Measurements from ENCODE around the gene RUBCN. TPM values are rescaled to one million over a fixed set of nuclear protein-coding genes. Genes with fewer than 3 reads are reported as not detected.
"Not testable (repeated sequence)": the region's sequence is repeated elsewhere in the genome, so short reads cannot be mapped to it uniquely, and the experiment has no call there.

RUBCN gene
- total RNA-seq, 1 donor from 2014 or later = 6.7 TPM

GRCh38 chr3:197658706-197659105, 78.0 kb downstream of the RUBCN start:
- not testable (repeated sequence) for DNase-seq (ENCODE audit: low read depth in 2 of 2)

- DNase-seq (ENCODE audit: low read depth in 2 of 2) = not testable (repeated sequence)
Measured at GRCh38 chr3:197657541-197658292, 79.0 kb downstream of the RUBCN start.

- DNase-seq (ENCODE audit: low read depth in 2 of 2) = not testable (repeated sequence)
Measured at GRCh38 chr3:197656960-197657359, 79.7 kb downstream of the RUBCN start.

GRCh38 chr3:197656129-197656528, 80.6 kb downstream of the RUBCN start:
- not testable (repeated sequence) for DNase-seq (ENCODE audit: low read depth in 2 of 2)

- DNase-seq (ENCODE audit: low read depth in 2 of 2) = not testable (repeated sequence)
Measured at GRCh38 chr3:197654998-197655330, 81.7 kb downstream of the RUBCN start.

GRCh38 chr3:197654090-197654997, 82.4 kb downstream of the RUBCN start:
- not testable (repeated sequence) for DNase-seq (ENCODE audit: low read depth in 2 of 2)

GRCh38 chr3:197652860-197653259, 83.8 kb downstream of the RUBCN start:
- not testable (repeated sequence) for DNase-seq (ENCODE audit: low read depth in 2 of 2)

- not testable (repeated sequence) for DNase-seq (ENCODE audit: low read depth in 2 of 2)
Measured at GRCh38 chr3:197647649-197648048, 89.1 kb downstream of the RUBCN start.

- not testable (repeated sequence) for DNase-seq (ENCODE audit: low read depth in 2 of 2)
Measured at GRCh38 chr3:197647191-197647590, 89.5 kb downstream of the RUBCN start.

GRCh38 chr3:197646294-197646693, 90.4 kb downstream of the RUBCN start:
- not testable (repeated sequence) for DNase-seq (ENCODE audit: low read depth in 2 of 2)

GRCh38 chr3:197637556-197637955, 99.1 kb downstream of the RUBCN start:
- DNase-seq (ENCODE audit: low read depth in 2 of 2) = not testable (repeated sequence)

GRCh38 chr3:197631989-197632388, 104.7 kb downstream of the RUBCN start:
- not testable (repeated sequence) for DNase-seq (ENCODE audit: low read depth in 2 of 2)

- not testable (repeated sequence) for DNase-seq (ENCODE audit: low read depth in 2 of 2)
Measured at GRCh38 chr3:197630766-197631165, 105.9 kb downstream of the RUBCN start.

GRCh38 chr3:197629286-197629685, 107.4 kb downstream of the RUBCN start:
- DNase-seq (ENCODE audit: low read depth in 2 of 2) = not testable (repeated sequence)

- DNase-seq (ENCODE audit: low read depth in 2 of 2) = peak; percentile 74 to 90
Measured at GRCh38 chr3:197627772-197628523, 108.8 kb downstream of the RUBCN start.

GRCh38 chr3:197627158-197627771, 109.4 kb downstream of the RUBCN start:
- DNase-seq (ENCODE audit: low read depth in 2 of 2) = not testable (repeated sequence)

- DNase-seq (ENCODE audit: low read depth in 2 of 2) = not testable (repeated sequence)
Measured at GRCh38 chr3:197626404-197627157, 110.1 kb downstream of the RUBCN start.

GRCh38 chr3:197621478-197621877, 115.2 kb downstream of the RUBCN start:
- DNase-seq (ENCODE audit: low read depth in 2 of 2) = not testable (repeated sequence)
